Neural progenitor cell (in vitro differentiated cells): ENCODE measurements around the gene UNC80.

Source experiments
- CTCF ChIP-seq: fragments of 200-600 bp; sonication (generic); IDR thresholded peaks from 2 replicates; pipeline ENCODE4 v1.5.1; 2017; ENCODE audit warnings: antibody characterized with exemption, mild to moderate bottlenecking
- EZH2 ChIP-seq: fragments of 200-600 bp; sonication (generic); IDR thresholded peaks from 2 replicates; pipeline ENCODE4 v1.6.1; 2017; ENCODE audit warnings: antibody characterized with exemption, mild to moderate bottlenecking, moderate library complexity

- TF ChIP-seq CTCF: no peak
- TF ChIP-seq EZH2: no peak
Observed at GRCh38 chr2:209808521-209808920, 36.9 kb downstream of the UNC80 start.
